Vagina (tissue), 2 donors: ENCODE data around the gene PCK1. TPM values are rescaled to one million over a fixed set of nuclear protein-coding genes. Genes with fewer than 3 reads are reported as not detected.

ENCODE experiments used
- DNase-seq, 2 donors: peaks; one replicate each; pipeline ENCODE4 v3.0.0-alpha.2; 2017; ENCODE audit errors: extremely low spot score in 2 of 2
- H3K27ac ChIP-seq: fragments of 200-600 bp; sonication (generic); one replicate; pipeline ENCODE4 v1.5.1; 2019
- H3K27me3 ChIP-seq: fragments of 200-600 bp; sonication (generic); one replicate; pipeline ENCODE4 v1.5.1; 2019
- H3K36me3 ChIP-seq, 2 donors: fragments of 200-600 bp; sonication (generic); one replicate each; pipeline ENCODE4 v1.5.1; 2017 to 2019
- H3K4me1 ChIP-seq: fragments of 200-600 bp; sonication (generic); one replicate; pipeline ENCODE4 v1.5.1; 2019
- H3K4me3 ChIP-seq, 2 donors: fragments of 200-600 bp; sonication (generic); 1 replicate in 1 of 2; 2 replicates in 1 of 2; pipeline ENCODE4 v1.5.1; 2016 to 2019
- H3K9me3 ChIP-seq: fragments of 200-600 bp; sonication (generic); one replicate; pipeline ENCODE4 v1.5.1; 2019
- CTCF ChIP-seq, 3 experiments: fragments of 450-650 bp in 2 of 3; fragments of 200-600 bp in 1 of 3; sonication (generic) in 1 of 3; IDR thresholded peaks; one replicate each; pipeline ENCODE4 v1.5.1; 2017 to 2019; ENCODE audit warnings: antibody characterized with exemption in 3 of 3, mild to moderate bottlenecking in 2 of 3, moderate library complexity in 2 of 3
- POLR2A ChIP-seq, 2 donors: fragments of 450-650 bp; IDR thresholded peaks; one replicate each; pipeline ENCODE4 v1.6.1; 2017; ENCODE audit warnings: antibody characterized with exemption in 2 of 2, mild to moderate bottlenecking in 2 of 2, moderate library complexity in 2 of 2
- POLR2AphosphoS5 ChIP-seq, 2 donors: sonication (generic); formaldehyde crosslinking; IDR thresholded peaks; one replicate each; pipeline ENCODE4 v1.9.0; 2017; ENCODE audit warnings: antibody characterized with exemption in 2 of 2, mild to moderate bottlenecking in 2 of 2, low read depth in 1 of 2; ENCODE audit not compliant: insufficient read depth in 1 of 2
- intact Hi-C: fragments of 100-400 bp; cut with DNase I; formaldehyde crosslinking; loops from one replicate; pipeline ENCODE4 v1.15.1; 2023
- total RNA-seq: library from RNA; depleted of rRNA; stranded (reverse); fragments of >200 nt; gene quantifications from one replicate; pipeline ENCODE4 v1.2.3, GENCODE V29; 2016

The PCK1 gene
- total RNA-seq, 1 donor from 2014 or later: 13.0 TPM

- Histone ChIP-seq H3K9me3 (no peaks in the 10 kb centered on the region), H3K4me1 (no peaks in the 10 kb centered on the region), H3K27me3 (no peaks in the 10 kb centered on the region), H3K36me3 (no peaks in the 10 kb centered on the region), H3K4me3 (no peak overlapping the region), H3K27ac (no peak overlapping the region)
- no peak for TF ChIP-seq POLR2A (IDR thresholded peaks at IDR 0.05)
- TF ChIP-seq POLR2AphosphoS5 (IDR thresholded peaks at IDR 0.05; ENCODE audit: insufficient read depth in 1 of 2, low read depth in 1 of 2): no peak
- TF ChIP-seq CTCF (IDR thresholded peaks at IDR 0.05): no peak
- DNase-seq: no peak
- intact Hi-C loops: no loop called here
These were observed 11.0 kb downstream of the PCK1 start for GRCh38 chr20:57571782-57572416.

- Histone ChIP-seq H3K4me1 (no peaks in the 10 kb centered on the region), H3K9me3 (no peaks in the 10 kb centered on the region), H3K4me3 (no peak overlapping the region), H3K27me3 (no peaks in the 10 kb centered on the region), H3K36me3 (no peaks in the 10 kb centered on the region), H3K27ac (no peak overlapping the region)
- TF ChIP-seq CTCF (IDR thresholded peaks at IDR 0.05) (no peak), POLR2A (IDR thresholded peaks at IDR 0.05) (no peak), POLR2AphosphoS5 (IDR thresholded peaks at IDR 0.05; ENCODE audit: insufficient read depth in 1 of 2, low read depth in 1 of 2) (no peak)
- no peak for DNase-seq
- intact Hi-C loops: no loop called here
These were observed 12.3 kb downstream of the PCK1 start for GRCh38 chr20:57573242-57573641.

DNA sequence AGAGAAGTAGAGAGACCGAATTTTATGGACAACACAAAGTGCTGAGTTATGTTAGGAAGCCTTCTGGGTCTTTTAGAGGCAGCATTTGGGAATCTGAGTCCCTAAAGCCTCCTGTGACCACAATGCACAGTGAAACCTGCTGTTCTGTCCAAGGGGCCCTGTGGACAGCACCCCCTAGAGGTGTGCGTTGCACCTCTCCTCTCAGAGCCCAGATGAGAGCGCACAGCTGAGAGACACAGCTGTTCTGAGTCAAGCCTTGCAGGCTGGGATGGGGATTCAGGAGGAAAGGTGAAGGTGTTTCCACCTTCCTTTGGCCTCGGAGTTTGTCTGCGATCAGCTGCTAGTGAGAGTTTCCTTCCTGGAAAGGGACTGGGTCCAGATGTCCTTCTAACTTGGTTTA is 13.0 kb downstream of the PCK1 start:
- Histone ChIP-seq H3K4me3 (no peak overlapping the region), H3K9me3 (no peaks in the 10 kb centered on the region), H3K36me3 (no peaks in the 10 kb centered on the region), H3K4me1 (no peaks in the 10 kb centered on the region), H3K27ac (no peak overlapping the region), H3K27me3 (no peaks in the 10 kb centered on the region)
- intact Hi-C loops: no loop called here
- TF ChIP-seq POLR2A (IDR thresholded peaks at IDR 0.05) (no peak), POLR2AphosphoS5 (IDR thresholded peaks at IDR 0.05; ENCODE audit: insufficient read depth in 1 of 2, low read depth in 1 of 2) (no peak), CTCF (IDR thresholded peaks at IDR 0.05) (no peak)
- no peak for DNase-seq

GRCh38 chr20:57574954-57575353 is 14.0 kb downstream of the PCK1 start:
- no peak for TF ChIP-seq CTCF (IDR thresholded peaks at IDR 0.05)
- intact Hi-C loops: no loop called here

GRCh38 chr20:57576002-57576401 is 15.1 kb downstream of the PCK1 start:
- H3K27me3 ChIP-seq: no peaks in the 10 kb centered on the region
- TF ChIP-seq POLR2AphosphoS5 (IDR thresholded peaks at IDR 0.05; ENCODE audit: insufficient read depth in 1 of 2, low read depth in 1 of 2): no peak
- H3K27ac ChIP-seq: no peak overlapping the region
- H3K9me3 ChIP-seq: no peaks in the 10 kb centered on the region
- H3K4me1 ChIP-seq: no peaks in the 10 kb centered on the region
- intact Hi-C loops: no loop called here
- H3K4me3 ChIP-seq: no peak overlapping the region
- H3K36me3 ChIP-seq: no peaks in the 10 kb centered on the region
- no peak for DNase-seq

More at GRCh38 chr20:57574954-57575353, 14.0 kb downstream of the PCK1 start:
- Histone ChIP-seq H3K4me3 (no peak overlapping the region), H3K9me3 (no peaks in the 10 kb centered on the region), H3K36me3 (no peaks in the 10 kb centered on the region), H3K4me1 (no peaks in the 10 kb centered on the region), H3K27me3 (no peaks in the 10 kb centered on the region), H3K27ac (no peak overlapping the region)
- DNase-seq: no peak
